Placental epithelial cell (primary cell): ENCODE results near the gene XPC. TPM values are rescaled to one million over a fixed set of nuclear protein-coding genes. Genes with fewer than 3 reads are reported as not detected.

Source experiments
- total RNA-seq: library from RNA; depleted of rRNA; stranded (reverse); fragments of >200 nt; gene quantifications from 2 replicates; pipeline ENCODE4 v1.2.3, GENCODE V29; 2012

Gene XPC
- 75.9 and 114 TPM in 2 replicates for total RNA-seq

GRCh38 chr3:14178247-14179113, at the start of gene XPC, which contains the start of gene LSM3:
XPC (minus strand) TSS chr3:14178601; CDS start chr3:14178568, 33 bp downstream.
LSM3 (plus strand) TSS chr3:14178817; CDS start chr3:14178861, 44 bp downstream.

GRCh38 chr3:14124615-14125192, 53.7 kb downstream of the XPC start, which contains the start of the genes CHCHD4 and TMEM43:
CHCHD4 (minus strand) TSS chr3:14124870; CDS start chr3:14124676, 194 bp downstream.
TMEM43 (plus strand) TSS chr3:14125052; CDS start chr3:14125194, 142 bp downstream.

Other genes starting within 250 kb of the XPC start
- gene CHCHD4, start 53.7 kb downstream of the XPC start, total RNA-seq = 5.1 and 6.5 TPM in 2 replicates
- 143 and 177 TPM in 2 replicates for gene TMEM43, start 53.5 kb downstream of the XPC start, total RNA-seq
- gene LSM3, start 216 bp upstream of the XPC start, total RNA-seq = 4.3 and 9.2 TPM in 2 replicates
- 9.8 and 57.0 TPM in 2 replicates for gene SLC6A6, start 224.0 kb upstream of the XPC start, total RNA-seq